GM21576 (cell line): ENCODE results near the gene ITIH3.

Experiments used
- ATAC-seq: cut with Tn5 transposase; IDR thresholded peaks from one replicate; pipeline ENCODE4 v1.9.1; 2021; ENCODE audit warnings: mild to moderate bottlenecking, moderate library complexity; ENCODE audit not compliant: unreplicated experiment

Gene ITIH3

DNA sequence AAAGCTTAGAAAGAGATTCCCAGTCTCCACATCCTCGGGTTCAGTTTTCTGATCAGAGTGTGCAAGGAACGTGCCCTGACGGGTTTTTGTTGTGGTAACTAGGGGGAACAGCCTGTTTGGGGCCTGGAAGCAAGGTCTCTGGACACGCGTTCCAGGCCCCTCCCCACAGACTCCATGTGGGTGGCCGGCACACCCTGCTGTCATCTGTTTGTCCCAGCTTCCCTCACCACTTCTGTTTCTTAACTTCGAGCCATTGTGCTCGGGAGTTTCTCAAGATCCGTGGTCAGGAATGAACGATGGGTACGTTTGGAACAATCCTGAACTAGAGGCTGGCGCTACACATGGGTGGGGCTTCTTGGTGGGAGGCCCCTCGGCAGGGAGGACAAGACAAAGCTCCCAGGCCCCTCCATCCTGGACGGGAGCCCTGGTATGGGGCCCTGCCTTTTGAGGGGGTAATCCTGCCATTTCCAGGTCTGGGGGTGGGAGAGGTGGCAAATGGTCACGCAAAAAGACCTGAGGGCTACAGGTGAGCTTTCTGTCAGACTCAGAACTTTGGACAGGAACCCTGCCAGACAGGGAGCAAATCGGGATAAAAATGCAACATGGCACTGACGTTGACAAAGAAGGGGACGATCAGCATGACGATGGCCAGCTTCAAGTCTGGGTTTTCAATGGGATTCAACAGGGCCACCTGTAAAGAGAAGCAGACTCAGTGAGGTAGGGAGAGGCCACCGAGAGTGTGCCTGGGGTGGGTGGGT is 48.7 kb downstream of the ITIH3 start:
- ATAC-seq = no peak

- no peak for ATAC-seq
Observed at GRCh38 chr3:52843881-52844280, 49.3 kb downstream of the ITIH3 start.

DNA sequence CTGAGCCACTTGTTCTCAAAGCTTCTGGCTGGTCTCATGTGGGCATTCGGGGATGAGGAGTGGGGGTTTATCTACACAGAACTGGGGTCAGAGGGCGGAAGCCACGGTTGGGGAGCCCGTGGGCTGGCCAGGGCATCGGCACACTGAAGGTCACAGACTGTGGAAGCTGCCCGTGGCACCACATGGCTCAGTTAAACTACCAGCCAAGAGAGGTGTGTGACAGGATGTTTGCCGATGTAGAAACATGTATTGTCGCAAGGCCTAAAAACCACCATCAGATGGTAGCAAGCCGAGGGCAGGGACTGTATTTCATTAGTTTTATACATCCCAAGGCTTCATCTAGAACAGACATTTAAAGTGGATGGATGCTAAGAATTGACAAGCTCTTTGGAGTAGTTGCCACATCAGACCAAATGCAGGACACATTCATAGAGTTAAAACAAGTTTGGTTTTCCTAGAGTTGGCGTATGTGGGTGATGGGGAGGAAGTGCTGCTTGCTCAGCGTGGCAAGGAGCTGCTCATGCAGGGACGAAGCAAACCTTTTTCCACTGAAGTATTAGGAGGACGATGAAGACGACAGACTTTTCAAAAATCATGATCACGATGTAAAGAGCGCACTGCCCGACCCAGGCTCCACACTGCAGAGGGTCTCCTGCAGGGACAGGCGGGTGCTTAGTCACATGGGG is 49.8 kb downstream of the ITIH3 start:
- no peak for ATAC-seq

DNA sequence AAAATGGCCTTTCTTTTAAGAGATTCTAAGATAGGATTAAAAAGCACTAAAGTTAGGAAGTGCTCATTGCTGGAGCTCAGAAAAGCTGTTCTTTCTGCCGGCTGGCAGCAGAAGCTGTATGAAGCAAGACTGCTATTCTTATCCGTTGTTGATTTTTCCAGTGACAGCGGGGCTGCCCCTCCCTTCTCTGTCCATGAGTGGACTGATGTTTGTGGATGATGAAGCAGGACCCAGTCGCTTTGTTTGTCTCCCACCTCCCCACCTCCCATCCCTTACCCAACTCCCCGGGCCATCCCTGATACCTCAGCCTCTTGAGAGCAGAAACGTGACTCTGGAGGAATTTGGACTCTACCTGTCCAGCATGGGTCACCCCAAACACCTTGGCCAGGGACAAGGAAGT is 50.6 kb downstream of the ITIH3 start:
- no peak for ATAC-seq

DNA sequence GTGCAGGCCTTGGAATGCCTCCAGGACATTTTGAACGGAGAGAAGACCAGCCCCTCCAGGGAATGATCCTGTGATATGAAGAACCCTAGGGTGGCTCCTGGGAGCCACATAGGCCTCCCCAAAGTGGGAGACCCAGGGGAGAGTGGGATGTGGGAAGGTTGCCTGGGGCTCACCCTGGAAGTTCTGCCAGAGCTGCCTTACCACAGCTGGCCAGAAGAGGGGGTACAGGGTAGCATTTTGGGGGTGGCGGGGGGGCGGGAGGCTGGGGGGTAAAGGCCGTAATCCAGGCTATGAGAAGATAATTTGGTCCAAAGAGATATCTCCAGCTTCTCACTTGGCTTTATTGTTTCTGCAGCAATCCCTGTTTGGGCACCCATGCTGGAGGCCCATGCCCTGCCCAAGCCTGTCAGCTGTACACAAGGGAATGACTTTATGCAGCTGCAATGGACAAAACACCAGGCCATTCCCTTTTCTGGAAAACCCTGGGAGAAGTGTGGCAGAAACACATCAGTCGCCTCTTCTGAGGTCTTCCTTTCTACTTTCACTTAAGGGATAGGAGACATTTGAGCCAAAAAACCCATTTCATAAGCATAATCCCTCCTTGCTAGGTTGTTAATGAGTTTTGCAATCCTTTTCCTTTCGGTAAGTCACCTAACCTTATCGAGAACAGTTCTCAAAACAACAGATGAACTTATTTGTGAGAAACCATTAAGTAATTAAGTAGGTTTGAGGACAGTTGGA is 51.3 kb downstream of the ITIH3 start:
- ATAC-seq = no peak

DNA sequence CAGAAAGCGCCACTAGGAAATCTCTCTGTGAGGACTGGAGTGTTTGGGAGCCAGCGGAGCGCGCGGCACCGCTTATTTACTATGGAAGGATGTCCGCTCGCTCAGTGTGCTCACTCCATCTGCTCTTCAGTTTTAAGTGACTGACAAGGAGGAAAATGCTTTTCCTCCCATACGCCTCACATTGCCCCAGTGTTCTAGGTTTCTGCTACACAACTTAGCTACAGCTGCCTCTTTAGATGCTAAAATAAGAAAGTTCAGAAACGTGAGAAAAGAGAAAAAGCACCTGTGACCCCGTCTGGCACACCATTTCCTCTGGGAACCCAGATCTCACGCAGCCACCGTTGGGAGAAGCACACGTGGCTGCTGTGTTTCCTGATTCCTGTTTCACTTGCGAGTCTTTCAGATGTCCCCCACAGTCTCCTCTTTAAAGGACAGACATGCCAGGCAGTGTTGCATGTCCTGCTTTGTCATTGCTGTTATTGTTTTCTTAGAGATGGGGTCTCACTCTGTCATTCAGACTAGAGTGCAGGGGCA is 51.9 kb downstream of the ITIH3 start:
- ATAC-seq = no peak

- ATAC-seq = no peak
Observed at GRCh38 chr3:52847241-52847640, 52.6 kb downstream of the ITIH3 start.

DNA sequence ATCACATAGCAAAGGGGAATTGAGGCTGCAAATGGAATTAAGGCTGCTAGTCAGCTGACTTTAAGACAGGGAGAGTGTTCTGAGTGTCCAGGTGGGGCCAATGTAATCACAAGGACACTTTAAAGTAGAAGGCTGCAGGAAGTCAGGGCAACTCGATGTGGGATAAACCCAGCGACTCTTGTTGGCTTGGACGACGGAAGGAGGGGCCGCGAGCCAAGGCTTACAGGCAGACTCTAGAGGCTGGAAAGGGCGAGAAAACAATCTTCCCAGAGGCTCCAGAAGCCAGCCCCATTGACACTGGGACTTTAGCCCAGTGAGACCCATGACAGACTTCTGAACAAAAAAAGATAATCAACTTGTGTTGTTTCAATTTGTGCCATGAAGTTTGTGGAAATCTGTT is 53.1 kb downstream of the ITIH3 start:
- ATAC-seq = no peak

DNA sequence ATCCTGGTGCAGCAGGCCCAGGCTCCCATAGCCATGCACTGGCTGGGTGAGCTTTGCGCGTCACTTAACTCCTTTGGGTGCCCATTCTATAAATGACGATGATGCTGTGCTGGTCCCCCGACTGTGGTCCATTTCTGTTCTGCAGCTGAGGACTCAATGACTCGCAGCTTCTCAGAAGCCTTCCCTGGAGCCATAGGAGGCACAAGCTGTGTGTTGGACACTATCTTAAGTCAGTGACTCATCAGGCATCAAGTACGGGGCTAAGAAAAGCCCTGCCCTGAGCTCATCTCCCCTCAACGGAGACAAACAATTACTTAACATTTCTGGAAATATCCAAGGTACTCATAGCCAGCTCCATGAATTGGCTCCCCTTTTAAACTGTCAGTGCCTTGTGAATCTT is 54.0 kb downstream of the ITIH3 start:
- no peak for ATAC-seq

GRCh38 chr3:52849656-52850055 is 55.1 kb downstream of the ITIH3 start:
- ATAC-seq = no peak

- no peak for ATAC-seq
Observed at GRCh38 chr3:52851348-52851747, 56.8 kb downstream of the ITIH3 start.

GRCh38 chr3:52852419-52852818 is 57.8 kb downstream of the ITIH3 start:
- ATAC-seq = no peak

DNA sequence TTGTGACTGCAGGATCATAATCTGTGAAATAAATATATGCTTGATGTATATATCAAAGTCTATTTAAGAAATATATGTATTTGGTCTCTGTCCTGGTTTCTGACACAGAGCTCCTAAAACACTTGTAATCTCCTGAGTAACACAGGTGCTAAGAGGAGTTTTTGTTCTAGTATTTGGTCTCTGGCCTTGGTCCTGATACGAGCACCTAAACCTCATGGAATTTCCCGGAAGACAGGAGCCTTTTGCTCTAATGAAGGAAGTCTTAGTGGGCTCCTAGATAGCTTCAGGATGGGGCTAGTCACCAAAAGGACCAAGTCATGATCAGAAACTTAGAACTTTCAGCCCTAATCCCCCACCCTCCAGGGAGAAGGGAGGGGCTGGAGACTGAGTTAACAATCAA is 59.4 kb downstream of the ITIH3 start:
- ATAC-seq = no peak

- ATAC-seq = no peak
Observed at GRCh38 chr3:52856666-52857065, 62.1 kb downstream of the ITIH3 start.

- no peak for ATAC-seq
Observed at GRCh38 chr3:52857133-52857532, 62.5 kb downstream of the ITIH3 start.

GRCh38 chr3:52857864-52858263 is 63.3 kb downstream of the ITIH3 start:
- ATAC-seq = no peak
